HUDEP-2 (cell line): ENCODE measurements around the gene SLC6A2.

Source experiments
- DNase-seq, 76 experiments: peaks; one replicate each; lab custom pipeline; 2025; ENCODE audit not compliant: unreplicated experiment in 76 of 76; lab: John Stamatoyannopoulos, UW

SLC6A2 gene

GRCh38 chr16:55645986-55646385 is 9.8 kb upstream of the SLC6A2 start:
- DNase-seq, result no peak

DNA sequence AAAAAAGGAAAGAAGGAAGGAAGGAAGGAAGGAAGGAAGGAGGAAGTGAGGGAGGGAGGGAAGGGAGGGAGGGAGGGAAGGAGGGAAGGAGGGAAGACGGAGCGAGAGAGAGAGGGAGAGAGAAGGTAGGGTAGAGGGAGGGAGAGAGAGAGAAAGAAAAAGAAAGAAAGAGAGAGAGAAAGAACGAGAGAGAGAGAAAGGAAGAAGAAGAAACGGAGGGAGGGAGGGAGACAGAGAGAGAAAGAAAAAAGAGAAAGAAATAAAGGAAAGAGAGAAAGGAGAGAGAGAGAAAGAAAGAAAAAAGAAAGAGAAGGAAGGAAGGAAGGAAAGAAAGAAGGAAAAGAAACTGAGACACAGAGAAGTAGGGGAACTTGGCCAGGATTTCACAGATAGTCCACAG is 8.4 kb upstream of the SLC6A2 start:
- DNase-seq, result no peak

- no peak for DNase-seq
Observed at GRCh38 chr16:55647798-55648197, 8.0 kb upstream of the SLC6A2 start.

GRCh38 chr16:55651841-55652824 is 3.7 kb upstream of the SLC6A2 start:
- DNase-seq, result no peak

DNA sequence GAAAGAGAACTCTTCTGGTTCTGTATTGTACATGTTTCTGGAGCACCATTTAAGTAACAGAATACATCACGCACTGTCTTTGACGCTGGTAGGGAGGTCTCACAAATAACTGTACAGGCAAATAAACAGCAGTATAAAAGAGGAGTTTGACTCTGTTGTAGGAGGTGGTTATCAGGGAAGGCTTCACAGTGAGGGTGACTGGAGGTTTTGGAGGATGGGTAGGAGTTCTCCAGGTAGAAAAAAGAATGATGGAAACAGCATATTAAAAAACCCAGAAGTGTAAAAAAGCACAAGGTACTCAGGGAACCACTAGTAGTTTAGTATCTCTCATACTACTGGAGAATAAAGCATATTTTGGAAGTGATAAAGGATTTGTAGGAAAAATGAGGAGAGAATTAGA is 2.7 kb upstream of the SLC6A2 start:
- no peak for DNase-seq

GRCh38 chr16:55655381-55655896 is 349 bp upstream of the SLC6A2 start:
- DNase-seq, result no peak

GRCh38 chr16:55656691-55657092 is 904 bp downstream of the SLC6A2 start:
- DNase-seq, result no peak

DNA sequence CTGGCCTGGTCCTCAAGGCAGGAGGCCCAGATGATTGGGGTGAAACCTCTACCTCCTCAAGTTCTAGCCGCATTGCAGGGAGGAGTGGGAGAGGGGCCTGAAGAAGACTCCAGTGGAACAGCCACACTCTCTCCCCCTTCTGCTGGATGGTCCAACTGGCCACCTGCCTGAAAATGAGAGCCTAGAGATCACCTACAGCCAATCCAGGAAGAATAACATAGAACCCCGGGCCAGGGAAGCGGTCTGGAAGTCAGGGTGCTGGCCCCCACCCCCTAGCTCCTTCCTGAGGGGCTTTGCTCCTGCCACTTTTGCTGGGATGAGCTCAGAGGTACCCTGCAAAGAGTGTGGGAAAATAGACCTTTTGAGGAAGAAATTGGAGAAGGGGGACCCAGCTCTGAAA is 1.8 kb downstream of the SLC6A2 start:
- no peak for DNase-seq

DNA sequence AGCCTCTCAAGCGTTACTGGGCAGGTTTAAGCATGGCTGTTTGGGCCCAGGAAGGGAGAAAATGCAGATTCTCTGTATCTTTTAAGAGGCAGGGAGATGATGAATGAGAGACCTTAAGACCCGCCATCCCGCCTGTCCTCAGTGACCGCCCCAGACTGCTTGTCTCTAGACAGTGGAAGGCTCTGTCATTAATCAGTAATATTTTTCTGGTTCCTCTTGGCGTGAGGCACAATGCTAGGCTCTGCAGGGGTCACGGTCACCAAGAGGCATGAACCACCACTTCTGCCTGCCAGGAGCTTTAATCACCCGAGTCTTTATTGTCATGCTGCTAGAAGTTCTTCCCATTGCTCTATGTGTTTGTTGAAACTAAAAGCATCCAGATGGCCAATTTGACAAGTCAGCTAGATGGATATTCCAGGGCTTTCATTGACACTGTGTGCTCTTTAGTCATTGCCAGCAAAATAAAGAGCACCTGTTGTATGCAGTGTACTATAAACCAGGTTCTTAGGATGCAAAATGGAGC is 3.2 kb downstream of the SLC6A2 start:
- no peak for DNase-seq

- DNase-seq, result no peak
Observed at GRCh38 chr16:55660026-55660425, 4.2 kb downstream of the SLC6A2 start.

- no peak for DNase-seq
Observed at GRCh38 chr16:55660828-55661227, 5.0 kb downstream of the SLC6A2 start.

DNA sequence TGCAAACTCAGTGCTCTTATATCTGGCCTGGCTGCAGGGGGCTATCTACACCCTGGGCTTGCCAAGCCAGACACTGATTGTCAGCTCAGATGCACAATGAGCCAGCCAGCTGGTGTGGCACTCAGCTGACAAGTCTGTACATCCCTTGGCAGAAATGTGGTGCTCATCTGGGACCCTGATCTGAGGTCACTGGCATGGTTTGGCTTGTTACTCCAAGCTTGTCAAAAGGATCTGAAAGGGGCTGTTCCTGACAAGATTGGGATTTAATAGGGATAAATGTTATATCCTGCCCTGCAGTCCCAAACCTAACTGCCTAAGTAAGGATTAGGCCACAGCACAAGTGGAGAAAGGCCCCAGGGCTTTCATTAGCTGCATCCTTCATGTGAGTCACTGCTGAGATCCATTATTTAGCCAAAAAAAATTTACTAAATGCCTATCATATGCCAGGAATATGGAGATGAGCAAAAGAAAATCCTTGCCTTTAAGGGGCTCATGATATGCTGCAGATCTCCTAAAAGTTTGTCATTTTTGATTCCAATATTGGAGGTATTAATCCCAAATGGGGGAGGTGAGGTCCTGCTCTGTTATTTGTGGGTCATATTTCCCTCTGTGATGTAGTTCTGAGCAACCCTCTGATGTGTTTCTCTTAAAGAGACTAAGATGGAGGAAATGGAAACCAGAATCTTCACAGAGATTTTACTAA is 6.3 kb downstream of the SLC6A2 start:
- no peak for DNase-seq

DNA sequence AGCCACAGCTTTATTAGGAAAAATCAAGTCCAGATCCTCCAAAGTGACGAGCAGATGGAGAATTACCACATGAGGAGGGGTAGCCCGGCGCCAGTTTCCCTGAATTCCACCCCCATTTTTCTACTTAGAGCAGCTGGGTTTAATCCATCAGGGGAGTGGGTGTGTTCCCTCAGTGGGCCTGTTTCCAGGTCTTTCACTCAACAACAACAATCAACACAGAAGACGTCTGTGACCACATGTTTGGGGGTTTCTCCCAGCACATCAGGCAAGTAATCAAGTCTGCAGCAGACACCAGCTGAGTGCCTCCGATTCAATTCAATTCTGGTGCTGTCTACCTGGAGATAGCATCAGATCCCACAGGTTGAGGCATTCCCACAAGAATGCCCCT is 6.8 kb downstream of the SLC6A2 start:
- DNase-seq, result no peak

DNA sequence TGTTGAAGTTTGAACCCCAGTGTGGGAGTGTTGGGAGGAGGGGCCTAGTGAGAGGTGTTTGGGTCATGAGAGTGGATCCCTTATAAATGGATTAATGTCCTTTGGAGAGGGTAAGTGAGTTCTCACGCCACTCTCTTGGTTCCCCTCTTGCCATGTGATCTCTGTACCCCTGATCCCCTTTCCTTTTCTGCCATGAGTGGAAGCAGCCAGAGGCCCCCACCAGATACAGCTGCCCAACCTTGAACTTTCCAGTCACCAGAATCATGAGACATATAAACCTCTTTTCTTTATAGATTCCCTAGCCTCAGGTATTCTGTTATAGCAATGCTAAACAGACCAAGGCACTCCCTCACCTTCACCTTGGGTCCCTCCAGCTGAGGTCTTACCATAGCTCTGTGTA is 7.4 kb downstream of the SLC6A2 start:
- DNase-seq, result no peak

- no peak for DNase-seq
Observed at GRCh38 chr16:55663765-55664677, 8.2 kb downstream of the SLC6A2 start.

DNA sequence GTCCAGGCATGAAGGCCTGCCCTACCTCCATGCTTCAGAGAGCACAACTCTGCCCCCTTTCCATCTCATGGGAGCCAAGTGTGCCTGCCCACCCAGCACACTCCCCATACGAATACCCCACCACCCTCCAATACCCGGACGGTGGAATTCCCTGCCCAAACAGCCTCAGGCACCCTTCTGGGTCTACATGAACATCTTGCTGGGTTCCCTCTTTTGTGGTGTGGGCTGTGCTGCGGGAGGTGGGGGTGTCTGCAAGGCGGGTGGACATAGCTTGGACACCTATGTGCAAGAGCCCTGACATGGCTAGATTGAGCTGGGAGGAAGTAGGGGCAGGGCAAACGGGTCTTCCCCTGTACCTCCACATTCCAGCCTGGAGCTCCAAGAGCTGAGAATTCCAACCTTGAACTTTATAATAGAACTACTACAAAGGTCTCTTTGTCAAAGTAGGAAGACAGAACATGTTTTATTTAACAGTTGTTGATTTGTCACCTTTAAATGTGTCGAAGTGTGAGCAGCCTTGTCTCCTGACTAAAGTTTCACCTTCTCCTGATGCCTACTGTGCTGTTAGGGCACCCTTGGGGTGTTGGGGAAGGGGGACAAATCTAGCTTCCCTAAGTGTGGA is 9.1 kb downstream of the SLC6A2 start:
- no peak for DNase-seq

DNA sequence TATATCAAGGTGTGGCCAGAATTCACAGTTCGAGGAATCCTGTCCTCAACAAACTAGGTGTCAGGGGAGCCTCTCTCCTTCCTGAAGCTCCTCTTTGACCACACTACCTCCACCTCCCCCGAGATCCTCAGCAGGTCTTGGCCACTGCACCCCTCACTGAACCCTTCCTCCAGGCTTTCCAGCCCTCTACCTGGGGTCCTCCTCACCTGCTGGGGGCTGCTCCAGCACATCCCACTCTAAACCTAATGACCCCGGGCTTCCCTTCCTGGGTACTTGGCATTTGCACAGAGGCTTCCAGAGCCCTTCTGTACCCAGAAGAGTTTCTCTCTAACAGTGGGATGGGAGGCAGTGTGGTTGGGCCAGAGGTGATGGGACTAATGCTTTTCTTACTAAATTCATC is 9.7 kb downstream of the SLC6A2 start:
- no peak for DNase-seq

- DNase-seq, result no peak
Observed at GRCh38 chr16:55666012-55666411, 10.2 kb downstream of the SLC6A2 start.

DNA sequence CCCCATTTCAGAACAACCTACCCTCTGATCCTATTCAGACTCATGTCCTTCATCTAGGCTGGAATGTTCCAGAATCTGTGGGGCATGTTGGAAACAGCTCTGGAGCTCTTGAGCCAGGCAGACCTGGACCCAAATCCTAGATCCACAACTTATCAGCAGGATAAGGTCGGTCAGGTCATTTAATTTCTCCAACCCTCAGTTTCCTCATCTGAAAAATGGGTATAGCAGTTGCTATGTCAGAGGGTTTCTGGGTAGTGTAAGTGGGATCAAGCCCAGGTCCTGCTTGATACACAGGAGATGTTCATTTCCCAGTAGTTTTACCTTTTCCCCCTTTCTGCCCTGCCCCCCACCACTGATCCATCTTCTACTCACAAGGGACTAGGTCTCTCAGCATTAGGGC is 12.0 kb downstream of the SLC6A2 start:
- no peak for DNase-seq
